ENCODE measurements around the gene PFDN4.

- TF ChIP-seq, protein P1, sequence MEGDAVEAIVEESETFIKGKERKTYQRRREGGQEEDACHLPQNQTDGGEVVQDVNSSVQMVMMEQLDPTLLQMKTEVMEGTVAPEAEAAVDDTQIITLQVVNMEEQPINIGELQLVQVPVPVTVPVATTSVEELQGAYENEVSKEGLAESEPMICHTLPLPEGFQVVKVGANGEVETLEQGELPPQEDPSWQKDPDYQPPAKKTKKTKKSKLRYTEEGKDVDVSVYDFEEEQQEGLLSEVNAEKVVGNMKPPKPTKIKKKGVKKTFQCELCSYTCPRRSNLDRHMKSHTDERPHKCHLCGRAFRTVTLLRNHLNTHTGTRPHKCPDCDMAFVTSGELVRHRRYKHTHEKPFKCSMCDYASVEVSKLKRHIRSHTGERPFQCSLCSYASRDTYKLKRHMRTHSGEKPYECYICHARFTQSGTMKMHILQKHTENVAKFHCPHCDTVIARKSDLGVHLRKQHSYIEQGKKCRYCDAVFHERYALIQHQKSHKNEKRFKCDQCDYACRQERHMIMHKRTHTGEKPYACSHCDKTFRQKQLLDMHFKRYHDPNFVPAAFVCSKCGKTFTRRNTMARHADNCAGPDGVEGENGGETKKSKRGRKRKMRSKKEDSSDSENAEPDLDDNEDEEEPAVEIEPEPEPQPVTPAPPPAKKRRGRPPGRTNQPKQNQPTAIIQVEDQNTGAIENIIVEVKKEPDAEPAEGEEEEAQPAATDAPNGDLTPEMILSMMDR (IDR thresholded peaks at IDR 0.05), result no peak
- TF ChIP-seq ZFX (IDR thresholded peaks at IDR 0.05; ENCODE audit: borderline replicate concordance), result no peak
Measured at GRCh38 chr20:54208548-54209176, 775 bp downstream of the PFDN4 start.
